Tibial nerve (tissue), 4 donors: Measurements from ENCODE around the gene TACSTD2. TPM values are rescaled to one million over a fixed set of nuclear protein-coding genes. Genes with fewer than 3 reads are reported as not detected.

Experiments
- DNase-seq, 2 donors: peaks; one replicate each; pipeline ENCODE4 v3.0.0-alpha.2; 2019; ENCODE audit warnings: low spot score in 2 of 2
- H3K27ac ChIP-seq, 4 donors: fragments of 200-600 bp; sonication (generic) in 3 of 4; one replicate each; pipeline ENCODE4 v1.5.1; 2017 to 2019; ENCODE audit warnings: mild to moderate bottlenecking in 1 of 4
- H3K27me3 ChIP-seq, 2 donors: fragments of 200-600 bp; sonication (generic) in 1 of 2; one replicate each; pipeline versions ENCODE4 v1.5.1 to v1.6.0; 2017 to 2019
- H3K36me3 ChIP-seq, 3 donors: fragments of 200-600 bp; sonication (generic); one replicate each; pipeline ENCODE4 v1.5.1; 2018 to 2019
- H3K4me1 ChIP-seq, 4 donors: fragments of 200-600 bp; sonication (generic) in 3 of 4; one replicate each; pipeline ENCODE4 v1.5.1; 2017 to 2019
- H3K4me3 ChIP-seq, 4 donors: fragments of 200-600 bp; sonication (generic) in 3 of 4; one replicate each; pipeline ENCODE4 v1.5.1; 2017 to 2019; ENCODE audit warnings: mild to moderate bottlenecking in 1 of 4, moderate library complexity in 1 of 4
- H3K9me3 ChIP-seq, 4 donors: fragments of 200-600 bp; sonication (generic) in 3 of 4; one replicate each; pipeline ENCODE4 v1.5.1; 2017 to 2019
- CTCF ChIP-seq, 5 experiments: fragments of 200-600 bp in 3 of 5; fragments of 450-650 bp in 2 of 5; sonication (generic) in 3 of 5; IDR thresholded peaks; one replicate each; pipeline ENCODE4 v1.5.1; 2016 to 2019; ENCODE audit warnings: antibody characterized with exemption in 5 of 5, mild to moderate bottlenecking in 3 of 5, moderate library complexity in 2 of 5
- EP300 ChIP-seq, 2 donors: sonication (generic); formaldehyde crosslinking; IDR thresholded peaks; one replicate each; pipeline ENCODE4 v1.6.1; 2017; ENCODE audit warnings: antibody characterized with exemption in 2 of 2, mild to moderate bottlenecking in 1 of 2
- POLR2A ChIP-seq, 2 donors: fragments of 450-650 bp; IDR thresholded peaks; one replicate each; pipeline ENCODE4 v1.6.1; 2017; ENCODE audit warnings: antibody characterized with exemption in 2 of 2, mild to moderate bottlenecking in 2 of 2, moderate library complexity in 2 of 2
- WGBS, 2 donors: methylation state at CpG; one replicate each; pipeline ENCODE4 v1.1.5; 2018; 5-methylcytosine and 5-hydroxymethylcytosine counted together
- total RNA-seq, 4 donors: library from RNA; depleted of rRNA; stranded (reverse); fragments of >200 nt; gene quantifications; one replicate each; pipeline ENCODE4 v1.1.0, GENCODE V29; 2016

TACSTD2 gene
- total RNA-seq, 4 donors from 2014 or later, result 5.3 to 11.6 (median 7.9) TPM

DNA sequence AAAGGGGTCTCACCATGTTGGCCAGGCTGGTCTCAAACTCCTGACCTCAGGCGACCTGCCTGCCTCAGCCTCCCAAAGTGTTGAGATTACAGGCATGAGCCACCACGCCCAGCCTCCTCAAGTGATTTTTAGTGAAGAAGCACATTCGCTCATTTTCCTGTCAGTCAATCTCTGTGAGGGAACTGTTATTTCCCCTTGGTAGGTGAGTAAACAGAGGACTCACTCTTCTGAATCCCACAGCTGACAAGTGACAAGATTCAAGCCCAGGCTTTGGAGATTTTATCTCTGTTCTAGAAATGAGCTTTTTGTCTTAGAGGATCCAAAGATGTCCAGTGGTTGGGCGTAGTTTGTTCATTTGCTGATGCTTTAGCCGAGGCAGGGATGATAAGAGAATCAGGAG is 43.9 kb upstream of the TACSTD2 start:
- Histone ChIP-seq H3K27ac (no peak overlapping the region), H3K4me1 (peaks cover 0 to 16% (median 13%) of the 10 kb centered on the region in 4 donors), H3K4me3 (no peak overlapping the region), H3K27me3 (no peaks in the 10 kb centered on the region), H3K36me3 (no peaks in the 10 kb centered on the region), H3K9me3 (no peaks in the 10 kb centered on the region)
- DNase-seq, result no peak
- TF ChIP-seq CTCF (IDR thresholded peaks at IDR 0.05) (no peak), POLR2A (IDR thresholded peaks at IDR 0.05) (no peak), EP300 (IDR thresholded peaks at IDR 0.05) (no peak)
- WGBS, 2 donors, result 88 to 95% methylated on average over 5 of the region's 5 CpGs

GRCh38 chr1:58620259-58620658 is 43.2 kb upstream of the TACSTD2 start:
- no peak overlapping the region for H3K27ac ChIP-seq
- no peaks in the 10 kb centered on the region for H3K27me3 ChIP-seq
- DNase-seq, result no peak
- TF ChIP-seq CTCF (IDR thresholded peaks at IDR 0.05) (no peak), EP300 (IDR thresholded peaks at IDR 0.05) (no peak), POLR2A (IDR thresholded peaks at IDR 0.05) (no peak)
- 68 to 75% methylated on average over 7 of the region's 7 CpGs for WGBS, 2 donors
- no peaks in the 10 kb centered on the region for H3K36me3 ChIP-seq
- H3K4me3 ChIP-seq, result no peak overlapping the region
- no peaks in the 10 kb centered on the region for H3K9me3 ChIP-seq
- peaks cover 0 to 16% (median 13%) of the 10 kb centered on the region in 4 donors for H3K4me1 ChIP-seq

DNA sequence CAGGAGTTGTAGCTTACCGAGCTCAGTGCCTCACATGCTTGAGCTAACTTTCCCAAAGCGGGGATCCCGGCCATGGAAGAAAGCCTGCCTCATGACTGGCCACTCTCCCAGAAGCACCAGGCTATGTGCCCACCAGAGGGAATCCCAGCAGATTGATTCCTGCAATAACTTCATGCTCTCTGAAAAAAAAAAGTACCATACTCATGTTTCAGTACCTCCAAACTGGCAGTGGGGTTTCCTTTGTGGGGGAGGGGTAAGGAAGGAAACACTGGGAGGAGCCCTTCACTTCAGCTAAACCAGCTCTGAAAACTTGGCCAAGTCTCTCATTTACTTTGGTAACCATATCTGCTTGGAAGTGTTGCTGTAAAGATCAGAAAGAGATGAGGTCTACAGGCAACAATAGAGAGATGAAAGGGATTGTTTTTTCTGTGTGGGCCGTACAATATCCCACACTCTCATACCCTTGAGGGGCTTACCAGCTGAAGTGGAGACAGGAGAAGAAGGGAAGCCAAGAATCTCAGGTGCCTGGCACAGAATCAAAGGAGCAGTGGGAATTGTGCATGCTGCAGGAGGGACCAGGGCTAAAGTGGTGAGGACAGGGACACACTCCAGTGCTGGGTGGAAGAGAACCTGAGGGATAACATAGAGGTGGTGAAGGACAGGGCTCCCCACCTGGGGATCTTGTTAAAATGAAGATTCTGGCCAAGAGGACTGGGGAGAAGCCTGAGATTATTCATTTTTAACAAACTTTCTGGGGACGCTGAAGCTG is 42.4 kb upstream of the TACSTD2 start:
- no peaks in the 10 kb centered on the region for H3K9me3 ChIP-seq
- no peak overlapping the region for H3K4me3 ChIP-seq
- no peaks in the 10 kb centered on the region for H3K27me3 ChIP-seq
- no peak for DNase-seq
- peaks cover 0 to 16% (median 13%) of the 10 kb centered on the region in 4 donors for H3K4me1 ChIP-seq
- WGBS, 2 donors, result 57 to 65% methylated on average over 5 of the region's 5 CpGs
- H3K27ac ChIP-seq, result peak overlapping the region in 1 of 4 donors; percentile 38
- no peak for TF ChIP-seq POLR2A (IDR thresholded peaks at IDR 0.05)
- TF ChIP-seq EP300 (IDR thresholded peaks at IDR 0.05), result no peak
- no peak for TF ChIP-seq CTCF (IDR thresholded peaks at IDR 0.05)
- no peaks in the 10 kb centered on the region for H3K36me3 ChIP-seq

- Histone ChIP-seq H3K36me3 (no peaks in the 10 kb centered on the region), H3K27me3 (no peaks in the 10 kb centered on the region), H3K4me3 (no peak overlapping the region), H3K9me3 (no peaks in the 10 kb centered on the region), H3K4me1 (peaks cover 0 to 16% (median 13%) of the 10 kb centered on the region in 4 donors), H3K27ac (peak overlapping the region in 1 of 4 donors; percentile 38)
- TF ChIP-seq CTCF (IDR thresholded peaks at IDR 0.05), result no peak
- TF ChIP-seq POLR2A (IDR thresholded peaks at IDR 0.05), result no peak
- no peak for TF ChIP-seq EP300 (IDR thresholded peaks at IDR 0.05)
- peak in 1 of 2 donors; percentile 21 for DNase-seq
- 27 to 51% methylated on average over 2 of the region's 2 CpGs for WGBS, 2 donors
Measured at GRCh38 chr1:58618303-58618702, 41.3 kb upstream of the TACSTD2 start.

GRCh38 chr1:58611861-58612385 is 34.9 kb upstream of the TACSTD2 start:
- H3K36me3 ChIP-seq, result no peaks in the 10 kb centered on the region
- no peaks in the 10 kb centered on the region for H3K27me3 ChIP-seq
- no peak for DNase-seq
- WGBS, 2 donors, result 66 to 69% methylated on average over 2 of the region's 2 CpGs
- no peak for TF ChIP-seq POLR2A (IDR thresholded peaks at IDR 0.05)
- no peaks in the 10 kb centered on the region for H3K4me1 ChIP-seq
- no peak overlapping the region for H3K4me3 ChIP-seq
- H3K9me3 ChIP-seq, result peaks cover 0 to 5% (median 0%) of the 10 kb centered on the region in 4 donors
- H3K27ac ChIP-seq, result no peak overlapping the region
